ENCODE results near the gene ZC3H10. TPM values are rescaled to one million over a fixed set of nuclear protein-coding genes. Genes with fewer than 3 reads are reported as not detected.
A peak's percentile ranks its signal among the peaks of the same experiment; 100 is the strongest.
"Not testable (repeated sequence)": the region's sequence is repeated elsewhere in the genome, so short reads cannot be mapped to it uniquely, and the experiment has no call there.

ZC3H10 gene
- total and polyA plus RNA-seq, 10 donors: 1.5 to 13.6 (median 8.9) TPM

- no peak overlapping the region for H3K4me3 ChIP-seq
- peaks cover 0 to 8% (median 0%) of the 10 kb centered on the region in 6 donors for H3K36me3 ChIP-seq
- H3K9me3 ChIP-seq: no peaks in the 10 kb centered on the region
- H3K4me1 ChIP-seq: peaks cover 12 to 59% (median 43%) of the 10 kb centered on the region in 6 donors
- H3K27ac ChIP-seq: peak overlapping the region in 1 of 8 donors; percentile 98
- H3K27me3 ChIP-seq (replicated peaks in 1 of 7): no peaks in the 10 kb centered on the region
- no peak for DNase-seq
- TF ChIP-seq POLR2AphosphoS5 (IDR thresholded peaks at IDR 0.05): no peak
- TF ChIP-seq, protein P1, sequence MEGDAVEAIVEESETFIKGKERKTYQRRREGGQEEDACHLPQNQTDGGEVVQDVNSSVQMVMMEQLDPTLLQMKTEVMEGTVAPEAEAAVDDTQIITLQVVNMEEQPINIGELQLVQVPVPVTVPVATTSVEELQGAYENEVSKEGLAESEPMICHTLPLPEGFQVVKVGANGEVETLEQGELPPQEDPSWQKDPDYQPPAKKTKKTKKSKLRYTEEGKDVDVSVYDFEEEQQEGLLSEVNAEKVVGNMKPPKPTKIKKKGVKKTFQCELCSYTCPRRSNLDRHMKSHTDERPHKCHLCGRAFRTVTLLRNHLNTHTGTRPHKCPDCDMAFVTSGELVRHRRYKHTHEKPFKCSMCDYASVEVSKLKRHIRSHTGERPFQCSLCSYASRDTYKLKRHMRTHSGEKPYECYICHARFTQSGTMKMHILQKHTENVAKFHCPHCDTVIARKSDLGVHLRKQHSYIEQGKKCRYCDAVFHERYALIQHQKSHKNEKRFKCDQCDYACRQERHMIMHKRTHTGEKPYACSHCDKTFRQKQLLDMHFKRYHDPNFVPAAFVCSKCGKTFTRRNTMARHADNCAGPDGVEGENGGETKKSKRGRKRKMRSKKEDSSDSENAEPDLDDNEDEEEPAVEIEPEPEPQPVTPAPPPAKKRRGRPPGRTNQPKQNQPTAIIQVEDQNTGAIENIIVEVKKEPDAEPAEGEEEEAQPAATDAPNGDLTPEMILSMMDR (IDR thresholded peaks at IDR 0.05 in 8 of 11, conservative IDR thresholded peaks at IDR 0.05 in 3 of 11): no peak
- TF ChIP-seq POLR2A (IDR thresholded peaks at IDR 0.05): no peak
- intact Hi-C loops (cut with DNase I; ENCODE audit: low total_unique reads): no loop called here
- WGBS, 5 donors: 85 to 99% (median 92%) methylated on average over 5 of the region's 5 CpGs
Observed at GRCh38 chr12:56153678-56154065, 35.6 kb downstream of the ZC3H10 start.

GRCh38 chr12:56154246-56154771 is 36.2 kb downstream of the ZC3H10 start:
- Histone ChIP-seq H3K27ac (no peak overlapping the region), H3K27me3 (replicated peaks in 1 of 7) (no peaks in the 10 kb centered on the region), H3K36me3 (peaks cover 0 to 7% (median 0%) of the 10 kb centered on the region in 6 donors), H3K4me1 (peaks cover 12 to 65% (median 48%) of the 10 kb centered on the region in 6 donors), H3K9me3 (no peaks in the 10 kb centered on the region), H3K4me3 (no peak overlapping the region)
- WGBS, 5 donors: 94 to 100% (median 95%) methylated on average over 1 of the region's 1 CpG
- intact Hi-C loops (cut with DNase I; ENCODE audit: low total_unique reads): no loop called here
- TF ChIP-seq POLR2AphosphoS5 (IDR thresholded peaks at IDR 0.05) (no peak), POLR2A (IDR thresholded peaks at IDR 0.05) (no peak)
- TF ChIP-seq, protein P1 (IDR thresholded peaks at IDR 0.05 in 8 of 11, conservative IDR thresholded peaks at IDR 0.05 in 3 of 11): no peak
- DNase-seq: no peak

- WGBS, 5 donors: 90 to 94% (median 93%) methylated on average over 5 of the region's 5 CpGs
- intact Hi-C loops (cut with DNase I; ENCODE audit: low total_unique reads): no loop called here
- H3K4me1 ChIP-seq: peaks cover 17 to 70% (median 53%) of the 10 kb centered on the region in 6 donors
Observed at GRCh38 chr12:56154818-56155217, 36.8 kb downstream of the ZC3H10 start.

GRCh38 chr12:56155256-56155845 is 37.3 kb downstream of the ZC3H10 start:
- peaks cover 0 to 11% (median 9%) of the 10 kb centered on the region in 6 donors for H3K36me3 ChIP-seq
- H3K27ac ChIP-seq: no peak overlapping the region
- H3K27me3 ChIP-seq (replicated peaks in 1 of 7): no peaks in the 10 kb centered on the region
- no peak for DNase-seq
- H3K4me1 ChIP-seq: peaks cover 23 to 72% (median 58%) of the 10 kb centered on the region in 6 donors
- intact Hi-C loops (cut with DNase I; ENCODE audit: low total_unique reads): no loop called here
- H3K4me3 ChIP-seq: no peak overlapping the region
- no peaks in the 10 kb centered on the region for H3K9me3 ChIP-seq
- TF ChIP-seq, protein P1 (IDR thresholded peaks at IDR 0.05 in 8 of 11, conservative IDR thresholded peaks at IDR 0.05 in 3 of 11): no peak
- TF ChIP-seq POLR2AphosphoS5 (IDR thresholded peaks at IDR 0.05): no peak
- TF ChIP-seq POLR2A (IDR thresholded peaks at IDR 0.05): no peak
- 93 to 97% (median 95%) methylated on average over 11 of the region's 11 CpGs for WGBS, 5 donors

More at GRCh38 chr12:56154818-56155217, 36.8 kb downstream of the ZC3H10 start:
- no peak for DNase-seq
- H3K27me3 ChIP-seq (replicated peaks in 1 of 7): no peaks in the 10 kb centered on the region
- H3K36me3 ChIP-seq: peaks cover 0 to 7% (median 4%) of the 10 kb centered on the region in 6 donors
- no peak overlapping the region for H3K4me3 ChIP-seq
- no peaks in the 10 kb centered on the region for H3K9me3 ChIP-seq
- TF ChIP-seq, protein P1 (IDR thresholded peaks at IDR 0.05 in 8 of 11, conservative IDR thresholded peaks at IDR 0.05 in 3 of 11): no peak
- TF ChIP-seq POLR2AphosphoS5 (IDR thresholded peaks at IDR 0.05): no peak
- no peak for TF ChIP-seq POLR2A (IDR thresholded peaks at IDR 0.05)
- H3K27ac ChIP-seq: no peak overlapping the region

DNA sequence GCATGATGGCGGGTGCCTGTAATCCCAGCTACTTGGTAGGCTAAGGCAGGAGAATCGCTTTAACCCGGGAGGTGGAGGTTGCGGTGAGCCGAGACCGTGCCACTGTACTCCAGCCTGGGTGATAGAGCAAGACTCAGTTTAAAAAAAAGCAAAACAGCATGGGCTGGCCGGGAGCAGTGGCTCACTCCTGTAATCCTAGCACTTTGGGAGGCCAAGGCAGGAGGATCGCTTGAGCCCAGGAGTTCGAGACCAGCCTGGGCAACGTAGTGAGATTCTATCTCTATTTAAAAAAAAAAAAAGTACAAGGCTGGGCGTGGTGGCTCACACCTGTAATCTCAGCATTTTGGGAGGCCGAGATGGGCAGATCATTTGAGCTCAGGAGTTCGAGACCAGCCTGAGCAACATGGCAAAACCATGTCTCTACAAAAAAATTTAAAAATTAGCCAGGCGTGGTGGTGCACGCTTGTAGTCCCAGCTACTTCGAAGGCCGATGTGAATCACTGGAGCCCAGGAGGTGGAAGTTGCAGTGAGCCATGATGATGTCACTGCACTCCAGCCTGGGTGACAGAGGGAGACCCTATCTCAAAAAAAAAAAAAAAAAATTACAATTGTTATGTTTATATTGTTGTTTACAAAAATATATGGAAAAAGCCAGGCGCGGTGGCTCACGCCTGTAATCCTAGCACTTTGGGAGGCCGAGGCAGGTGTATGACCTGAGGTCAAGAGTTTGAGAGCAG is 38.6 kb downstream of the ZC3H10 start:
- intact Hi-C loops (cut with DNase I; ENCODE audit: low total_unique reads); DNase-seq: not testable (repeated sequence)
- 90 to 94% (median 91%) methylated on average over 21 of the region's 21 CpGs for WGBS, 5 donors

More for the DNA sequence above, 38.6 kb downstream of the ZC3H10 start:
- peaks cover 26 to 72% (median 59%) of the 10 kb centered on the region in 6 donors for H3K4me1 ChIP-seq
- H3K36me3 ChIP-seq: peaks cover 0 to 23% (median 22%) of the 10 kb centered on the region in 6 donors
- H3K27me3 ChIP-seq (replicated peaks in 1 of 7); H3K9me3 ChIP-seq: not testable (repeated sequence)
- peak overlapping the region; percentile 87 to 99 (median 95) for H3K27ac ChIP-seq
- peak overlapping the region; percentile 66 to 88 (median 71) for H3K4me3 ChIP-seq
